Neuronal stem cell (in vitro differentiated cells): ENCODE measurements around the gene SIRT4.
A peak's percentile ranks its signal among the peaks of the same experiment; 100 is the strongest.

Source experiments
- DNase-seq: peaks from one replicate; pipeline ENCODE4 v3.0.0-alpha.2; 2013; ENCODE audit warnings: low spot score
- H2AFZ ChIP-seq: one replicate; pipeline ENCODE4 v1.6.1; 2013; ENCODE audit warnings: mild to moderate bottlenecking, low read length, inconsistent platforms
- H2AK5ac ChIP-seq: 2 replicates; pipeline ENCODE4 v1.6.1; 2013; ENCODE audit warnings: low read depth, mild to moderate bottlenecking, inconsistent platforms, low read length, moderate library complexity, mixed read lengths
- H2BK120ac ChIP-seq: 2 replicates; pipeline ENCODE4 v1.6.1; 2013; ENCODE audit warnings: low read depth, mild to moderate bottlenecking, inconsistent platforms, low read length, moderate library complexity, mixed read lengths
- H2BK12ac ChIP-seq: one replicate; pipeline ENCODE4 v1.6.1; 2013; ENCODE audit warnings: low read length, inconsistent platforms
- H2BK15ac ChIP-seq: 2 replicates; pipeline ENCODE4 v1.6.1; 2013; ENCODE audit warnings: mild to moderate bottlenecking, low read length, inconsistent platforms, mixed read lengths
- H2BK5ac ChIP-seq: one replicate; pipeline ENCODE4 v1.6.1; 2013; ENCODE audit warnings: inconsistent platforms, mild to moderate bottlenecking, low read length, moderate library complexity
- H3K14ac ChIP-seq: one replicate; pipeline ENCODE4 v1.6.1; 2013; ENCODE audit warnings: low read length, inconsistent platforms
- H3K18ac ChIP-seq: 2 replicates; pipeline ENCODE4 v1.6.1; 2013; ENCODE audit warnings: low read length, inconsistent platforms
- H3K23ac ChIP-seq: 2 replicates; pipeline ENCODE4 v1.6.1; 2013; ENCODE audit warnings: low read depth, mild to moderate bottlenecking, mixed read lengths, low read length, inconsistent platforms; ENCODE audit not compliant: poor library complexity
- H3K27ac ChIP-seq: replicated peaks from 3 replicates; pipeline ENCODE4 v1.5.1; 2013; ENCODE audit warnings: low read length, inconsistent platforms
- H3K27me3 ChIP-seq, 3 experiments: 2 replicates each; pipeline ENCODE4 v1.6.1; 2013; ENCODE audit warnings: low read length in 3 of 3, mild to moderate bottlenecking in 2 of 3, inconsistent platforms in 1 of 3, low read depth in 1 of 3, mixed read lengths in 1 of 3, moderate library complexity in 1 of 3; ENCODE audit not compliant: control insufficient read depth in 3 of 3, insufficient read depth in 3 of 3
- H3K36me3 ChIP-seq, 2 donors: replicated peaks in 1 of 2; 2 replicates each; pipeline ENCODE4 v1.6.1; 2013; ENCODE audit warnings: low read length in 2 of 2; ENCODE audit not compliant: control insufficient read depth in 2 of 2, insufficient read depth in 2 of 2
- H3K4ac ChIP-seq: 2 replicates; pipeline ENCODE4 v1.6.1; 2013; ENCODE audit warnings: inconsistent platforms, mild to moderate bottlenecking, low read length, moderate library complexity
- H3K4me1 ChIP-seq, 2 donors: 1 replicate in 1 of 2; 2 replicates in 1 of 2; pipeline ENCODE4 v1.6.1; 2013; ENCODE audit warnings: low read length in 2 of 2, low read depth in 1 of 2; ENCODE audit not compliant: control insufficient read depth in 2 of 2, insufficient read depth in 1 of 2
- H3K4me2 ChIP-seq: one replicate; pipeline ENCODE4 v1.6.1; 2013; ENCODE audit warnings: mild to moderate bottlenecking, low read length, inconsistent platforms; ENCODE audit not compliant: insufficient read depth, poor library complexity, severe bottlenecking
- H3K4me3 ChIP-seq, 2 donors: 2 replicates each; pipeline ENCODE4 v1.5.1; 2013; ENCODE audit warnings: low read length in 2 of 2, mild to moderate bottlenecking in 2 of 2, inconsistent platforms in 1 of 2, moderate library complexity in 1 of 2
- H3K79me1 ChIP-seq: one replicate; pipeline ENCODE4 v1.6.1; 2013; ENCODE audit warnings: low read depth, mild to moderate bottlenecking, inconsistent platforms, low read length, moderate library complexity
- H3K9ac ChIP-seq: one replicate; pipeline ENCODE4 v1.6.1; 2013; ENCODE audit warnings: mild to moderate bottlenecking, low read depth, low read length, inconsistent platforms; ENCODE audit not compliant: poor library complexity
- H3K9me3 ChIP-seq, 2 donors: replicated peaks in 1 of 2; 2 replicates each; pipeline versions ENCODE3 to v1.6.1; 2013; ENCODE audit warnings: low read length in 2 of 2, mild to moderate bottlenecking in 2 of 2, inconsistent platforms in 1 of 2, low read depth in 1 of 2, mixed read lengths in 1 of 2, moderate library complexity in 1 of 2; ENCODE audit not compliant: control insufficient read depth in 2 of 2, insufficient read depth in 1 of 2
- H4K8ac ChIP-seq: one replicate; pipeline ENCODE4 v1.6.1; 2013; ENCODE audit warnings: low read depth, mild to moderate bottlenecking, inconsistent platforms, low read length, moderate library complexity
- H4K91ac ChIP-seq: one replicate; pipeline ENCODE4 v1.6.1; 2013; ENCODE audit warnings: low read length, low read depth, mild to moderate bottlenecking, inconsistent platforms; ENCODE audit not compliant: poor library complexity
- WGBS, 2 donors: extraction: QIAGEN DNeasy Blood & Tissue Kit; methylation state at CpG; one replicate each; pipeline ENCODE4 v1.1.7; 2013; ENCODE audit warnings: missing lambda C conversion rate in 2 of 2, mixed read lengths in 1 of 2; ENCODE audit not compliant: insufficient read length in 2 of 2, insufficient replicate concordance in 1 of 2; ENCODE audit errors: extremely low coverage in 2 of 2; 5-methylcytosine and 5-hydroxymethylcytosine counted together

SIRT4 gene

DNA sequence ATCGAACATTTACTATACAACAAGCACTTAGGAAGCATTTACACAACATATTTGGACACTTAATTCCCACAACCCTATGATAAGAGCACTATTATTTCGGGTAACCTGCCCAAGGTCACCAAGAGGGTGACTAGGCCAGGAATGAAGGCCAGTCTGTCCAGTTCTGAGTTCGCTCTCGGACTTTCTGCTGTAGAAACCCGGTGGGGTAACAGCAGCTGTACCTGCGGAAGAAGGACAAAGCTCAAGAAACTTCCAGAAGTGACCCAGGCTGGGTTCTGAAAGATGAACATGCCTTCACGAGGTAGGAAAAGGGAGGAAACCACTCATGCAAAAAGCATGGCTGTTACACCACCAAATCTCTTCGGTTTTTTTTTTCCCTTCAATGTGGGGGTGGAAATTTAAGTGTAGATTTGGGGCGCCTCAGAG is 14.7 kb downstream of the SIRT4 start:
- no peak overlapping the region for H3K27ac ChIP-seq
- WGBS, 2 donors: no CpG with 5 or more reads among the region's 9 CpGs

DNA sequence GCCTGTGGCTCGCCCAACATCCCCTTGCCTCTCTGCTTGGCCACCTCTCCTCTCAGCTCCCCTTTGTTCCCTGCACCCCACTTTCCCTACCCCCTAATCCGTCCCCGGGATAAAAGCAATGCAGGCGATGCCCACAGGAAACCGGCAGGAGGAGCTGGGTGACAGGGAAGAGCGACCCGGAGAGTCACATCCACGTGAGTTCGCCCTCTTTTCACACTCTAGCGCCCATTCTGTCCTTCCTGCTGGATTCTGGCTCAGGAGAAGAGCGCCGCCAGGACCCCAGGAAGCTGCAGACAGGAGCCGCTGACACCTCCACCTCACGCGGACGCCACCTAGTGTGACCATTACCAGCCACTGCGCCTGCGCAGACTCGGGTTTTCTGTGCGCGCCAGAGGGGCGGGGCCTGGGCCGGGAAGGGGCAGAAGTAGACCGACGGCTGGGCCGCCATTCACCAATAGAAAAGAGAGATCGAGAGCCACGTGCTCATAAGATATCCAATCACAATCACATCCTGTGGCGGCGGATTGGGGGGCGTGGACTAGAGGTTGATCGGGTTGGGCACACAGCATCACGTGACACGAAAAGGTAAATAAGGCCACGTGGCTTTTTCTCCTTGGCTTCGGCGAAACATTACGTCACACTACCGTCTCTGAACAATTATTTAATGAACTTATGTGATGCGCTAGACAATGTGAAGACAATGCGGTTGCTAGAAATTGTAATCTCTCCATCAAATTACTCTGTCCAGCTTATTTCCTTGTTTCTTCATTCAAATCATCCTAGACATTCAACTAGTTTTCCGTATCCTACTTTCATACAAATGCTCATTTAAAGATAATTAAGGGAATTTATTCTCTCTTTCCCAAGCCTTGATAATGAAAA is 15.3 kb downstream of the SIRT4 start:
- H3K4me3 ChIP-seq: peak overlapping the region; percentile 57 to 71
- WGBS, 2 donors: no CpG with 5 or more reads among the region's 42 CpGs
- peak; percentile 99 for DNase-seq
- no peak overlapping the region for H4K91ac ChIP-seq
- H3K27ac ChIP-seq: no peak overlapping the region
- peak overlapping the region; percentile 91 for H3K18ac ChIP-seq
- no peak overlapping the region for H3K14ac ChIP-seq
- peak overlapping the region; percentile 82 for H2AK5ac ChIP-seq
- H3K4me1 ChIP-seq: peaks cover 0 to 4% of the 10 kb centered on the region in 2 donors
- H3K23ac ChIP-seq: no peak overlapping the region
- H3K9me3 ChIP-seq: no peaks in the 10 kb centered on the region
- H3K4me2 ChIP-seq: peak overlapping the region; percentile 82
- H2BK12ac ChIP-seq: no peak overlapping the region
- peak overlapping the region; percentile 80 for H3K9ac ChIP-seq
- no peak overlapping the region for H2BK5ac ChIP-seq
- H4K8ac ChIP-seq: no peak overlapping the region
- peaks cover 0 to 10% (median 0%) of the 10 kb centered on the region in 3 experiments for H3K27me3 ChIP-seq
- no peaks in the 10 kb centered on the region for H3K36me3 ChIP-seq
- no peaks in the 10 kb centered on the region for H3K79me1 ChIP-seq
- H3K4ac ChIP-seq: no peak overlapping the region
- H2BK120ac ChIP-seq: no peak overlapping the region
- peak overlapping the region; percentile 89 for H2AFZ ChIP-seq
- no peak overlapping the region for H2BK15ac ChIP-seq

More for the DNA sequence above, 14.7 kb downstream of the SIRT4 start:
- Histone ChIP-seq H3K4me3 (peak overlapping the region; percentile 57 to 71), H3K27me3 (peaks cover 0 to 4% (median 0%) of the 10 kb centered on the region in 3 experiments), H3K14ac (no peak overlapping the region), H3K4me1 (peaks cover 0 to 4% of the 10 kb centered on the region in 2 donors), H2AFZ (peak overlapping the region; percentile 89), H3K4ac (no peak overlapping the region), H2BK12ac (no peak overlapping the region), H3K36me3 (no peaks in the 10 kb centered on the region), H4K91ac (no peak overlapping the region), H3K79me1 (no peaks in the 10 kb centered on the region), H2BK120ac (no peak overlapping the region), H2BK15ac (no peak overlapping the region), H2BK5ac (no peak overlapping the region), H3K9me3 (no peaks in the 10 kb centered on the region), H3K18ac (peak overlapping the region; percentile 91), H4K8ac (no peak overlapping the region), H3K9ac (no peak overlapping the region), H2AK5ac (peak overlapping the region; percentile 82), H3K4me2 (peak overlapping the region; percentile 82), H3K23ac (no peak overlapping the region)
- DNase-seq: peak; percentile 11

DNA sequence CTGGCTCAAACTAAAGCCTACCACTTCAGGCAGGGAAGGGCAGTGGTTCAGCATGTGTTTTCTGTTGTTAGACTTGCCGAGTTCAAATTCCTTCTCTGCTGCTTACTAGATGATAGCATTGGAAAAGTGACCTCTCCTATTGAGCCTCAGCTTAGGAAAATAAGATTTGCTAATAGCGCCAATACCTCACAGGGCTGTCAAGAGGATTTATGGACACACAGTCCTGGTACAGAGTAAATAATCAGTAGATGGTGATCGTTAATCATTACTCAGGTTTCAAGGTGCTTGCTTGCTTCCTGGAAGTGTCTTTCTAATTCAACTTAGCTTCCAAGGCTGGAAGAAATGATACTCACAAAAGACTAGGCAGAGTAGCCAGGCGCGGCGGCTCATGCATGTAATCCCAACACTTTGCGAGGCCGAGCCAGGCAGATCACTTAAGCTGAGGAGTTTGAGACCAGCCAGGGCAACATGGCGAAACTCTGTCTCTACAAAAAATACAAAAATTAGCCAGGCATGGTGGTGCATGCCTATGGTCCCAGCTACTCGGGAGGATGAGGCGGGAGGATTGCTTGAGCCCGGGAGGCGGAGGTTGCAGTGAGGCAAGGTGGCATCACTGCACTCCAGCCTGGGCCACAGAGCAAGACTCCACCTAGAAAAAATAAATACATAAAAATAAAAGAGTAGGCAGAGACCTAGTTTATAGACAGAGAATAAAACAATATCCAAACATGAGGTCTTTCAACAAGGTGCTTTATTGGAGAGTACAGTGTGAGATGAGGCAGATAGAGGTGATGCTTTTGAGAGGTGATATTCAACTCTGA is 19.5 kb downstream of the SIRT4 start:
- H2BK5ac ChIP-seq: no peak overlapping the region
- H3K4me1 ChIP-seq: peaks cover 4 to 9% of the 10 kb centered on the region in 2 donors
- no peak overlapping the region for H2BK12ac ChIP-seq
- no peak overlapping the region for H3K4me2 ChIP-seq
- no peak overlapping the region for H3K23ac ChIP-seq
- no peaks in the 10 kb centered on the region for H3K36me3 ChIP-seq
- H3K4me3 ChIP-seq: no peak overlapping the region
- H3K9ac ChIP-seq: no peak overlapping the region
- H2AFZ ChIP-seq: no peak overlapping the region
- no peak overlapping the region for H4K91ac ChIP-seq
- no peaks in the 10 kb centered on the region for H3K9me3 ChIP-seq
- no peak overlapping the region for H2BK120ac ChIP-seq
- no peak overlapping the region for H3K18ac ChIP-seq
- H4K8ac ChIP-seq: no peak overlapping the region
- no peak overlapping the region for H3K4ac ChIP-seq
- H3K79me1 ChIP-seq: no peaks in the 10 kb centered on the region
- no peak overlapping the region for H2AK5ac ChIP-seq
- H2BK15ac ChIP-seq: no peak overlapping the region
- H3K27me3 ChIP-seq: peaks cover 0 to 13% (median 0%) of the 10 kb centered on the region in 3 experiments
- H3K14ac ChIP-seq: no peak overlapping the region
- H3K27ac ChIP-seq: no peak overlapping the region
- DNase-seq: no peak
- no CpG with 5 or more reads among the region's 13 CpGs for WGBS, 2 donors

DNA sequence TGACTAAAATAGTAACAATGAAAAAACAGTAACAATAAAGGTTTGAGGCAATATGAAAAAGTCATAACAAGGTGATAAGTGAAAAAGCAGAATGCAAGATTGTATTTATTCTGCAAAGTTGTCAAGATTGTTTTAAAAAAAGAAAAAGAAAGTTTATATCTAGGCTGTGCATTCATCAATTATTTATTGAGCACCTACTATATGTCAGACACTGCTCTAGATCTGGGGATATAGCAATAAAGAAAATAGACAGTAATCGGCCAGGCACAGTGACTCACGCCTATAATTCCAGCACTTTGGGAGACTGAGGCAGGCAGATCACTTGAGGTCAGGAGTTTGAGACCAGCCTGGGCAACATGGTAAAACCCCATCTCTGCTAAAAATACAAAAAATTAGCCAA is 21.7 kb downstream of the SIRT4 start:
- H2BK15ac ChIP-seq: no peak overlapping the region
- H3K14ac ChIP-seq: no peak overlapping the region
- no peak overlapping the region for H2AK5ac ChIP-seq
- H3K27ac ChIP-seq: no peak overlapping the region
- no peak overlapping the region for H2AFZ ChIP-seq
- no peak overlapping the region for H4K91ac ChIP-seq
- H3K27me3 ChIP-seq: peaks cover 0 to 19% (median 0%) of the 10 kb centered on the region in 3 experiments
- no peak overlapping the region for H3K18ac ChIP-seq
- no peak overlapping the region for H2BK120ac ChIP-seq
- DNase-seq: no peak
- H3K4me1 ChIP-seq: peaks cover 4 to 5% of the 10 kb centered on the region in 2 donors
- H3K9me3 ChIP-seq: no peaks in the 10 kb centered on the region
- H3K79me1 ChIP-seq: no peaks in the 10 kb centered on the region
- no peak overlapping the region for H4K8ac ChIP-seq
- H2BK5ac ChIP-seq: no peak overlapping the region
- no CpG with 5 or more reads among the region's 2 CpGs for WGBS, 2 donors
- H3K23ac ChIP-seq: no peak overlapping the region
- no peak overlapping the region for H3K9ac ChIP-seq
- no peak overlapping the region for H3K4me2 ChIP-seq
- H3K4ac ChIP-seq: no peak overlapping the region
- no peaks in the 10 kb centered on the region for H3K36me3 ChIP-seq
- H3K4me3 ChIP-seq: no peak overlapping the region
- no peak overlapping the region for H2BK12ac ChIP-seq
